Stimulated activated naive CD4-positive, alpha-beta T cell (primary cell): ENCODE measurements around the gene LY6G6C.
"Not testable (repeated sequence)": the region's sequence is repeated elsewhere in the genome, so short reads cannot be mapped to it uniquely, and the experiment has no call there.

Source experiments
- DNase-seq, 6 experiments: peaks; one replicate each; lab custom pipeline; 2025; lab: John Stamatoyannopoulos, UW

Gene LY6G6C

DNA sequence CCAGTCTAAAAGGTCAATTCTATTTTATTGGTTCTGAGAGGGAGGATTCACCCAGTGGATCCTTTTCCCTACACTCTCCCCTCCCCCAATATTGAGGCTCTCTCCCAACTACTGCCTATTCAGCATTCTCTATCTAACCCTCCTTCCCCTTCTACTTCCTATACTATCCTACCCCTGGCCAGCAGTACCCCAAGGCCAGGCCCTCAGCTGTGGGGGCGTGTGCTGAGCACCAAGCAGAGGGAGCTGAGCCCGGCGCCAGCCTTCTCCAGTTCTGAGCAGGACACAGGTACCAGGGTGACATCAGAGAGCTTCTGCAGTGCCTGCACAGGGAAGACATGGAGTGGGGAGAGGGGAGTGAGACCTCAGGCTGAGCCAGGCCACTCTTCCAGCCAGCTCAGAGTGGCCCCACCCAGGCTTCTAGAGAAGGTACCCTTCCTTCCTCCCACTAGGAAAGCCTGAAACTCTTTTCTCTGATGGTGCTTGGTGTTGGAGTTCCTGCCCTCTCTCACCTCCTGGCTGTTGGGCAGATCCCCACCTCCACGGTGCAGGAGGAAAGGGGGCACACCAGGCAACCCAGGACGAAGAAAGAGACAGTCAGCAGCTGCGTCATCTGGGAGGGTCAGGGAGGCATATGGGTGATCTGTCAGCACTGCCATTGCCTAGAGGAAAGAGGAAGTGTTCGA, 5.6 kb upstream of the LY6G6C start:
- no peak for DNase-seq

DNA sequence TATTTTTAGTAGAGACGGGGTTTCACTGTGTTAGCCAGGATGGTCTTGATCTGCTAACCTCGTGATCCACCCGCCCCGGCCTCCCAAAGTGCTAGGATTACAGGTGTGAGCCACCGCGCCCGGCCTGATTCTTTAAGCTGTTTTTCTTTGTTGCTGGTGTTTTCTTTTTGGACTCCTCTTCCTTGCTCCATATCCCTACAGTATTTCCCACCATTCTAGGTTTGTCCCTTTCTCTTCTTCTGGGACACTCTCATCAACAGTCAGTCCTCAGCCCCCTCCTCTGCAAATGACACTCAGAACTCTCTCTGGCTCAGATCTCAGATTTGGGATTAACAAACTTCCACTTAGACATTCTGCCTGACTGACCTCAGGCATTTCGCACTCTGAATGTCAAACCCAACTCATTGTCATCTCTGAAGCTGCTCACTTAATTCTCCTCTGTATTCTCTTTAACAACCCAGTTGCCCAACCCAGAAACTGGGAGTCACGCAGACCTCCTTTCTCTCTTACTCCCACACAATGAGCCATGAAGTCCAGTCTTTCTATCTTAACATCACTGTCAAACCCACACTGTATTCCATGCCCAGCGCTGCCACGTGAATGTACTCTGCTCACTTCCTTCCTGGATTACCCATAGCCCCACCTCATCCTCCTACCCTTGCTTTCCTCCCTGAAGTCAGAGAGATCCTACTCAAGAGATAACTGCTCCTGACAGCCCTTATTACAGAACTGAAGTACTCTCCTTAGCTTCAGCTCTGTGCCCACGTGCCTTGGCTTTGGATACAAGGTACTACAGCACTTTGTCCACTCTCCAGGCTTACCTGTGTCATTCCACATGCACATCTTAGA, 4.2 kb upstream of the LY6G6C start:
- DNase-seq, result no peak

DNA sequence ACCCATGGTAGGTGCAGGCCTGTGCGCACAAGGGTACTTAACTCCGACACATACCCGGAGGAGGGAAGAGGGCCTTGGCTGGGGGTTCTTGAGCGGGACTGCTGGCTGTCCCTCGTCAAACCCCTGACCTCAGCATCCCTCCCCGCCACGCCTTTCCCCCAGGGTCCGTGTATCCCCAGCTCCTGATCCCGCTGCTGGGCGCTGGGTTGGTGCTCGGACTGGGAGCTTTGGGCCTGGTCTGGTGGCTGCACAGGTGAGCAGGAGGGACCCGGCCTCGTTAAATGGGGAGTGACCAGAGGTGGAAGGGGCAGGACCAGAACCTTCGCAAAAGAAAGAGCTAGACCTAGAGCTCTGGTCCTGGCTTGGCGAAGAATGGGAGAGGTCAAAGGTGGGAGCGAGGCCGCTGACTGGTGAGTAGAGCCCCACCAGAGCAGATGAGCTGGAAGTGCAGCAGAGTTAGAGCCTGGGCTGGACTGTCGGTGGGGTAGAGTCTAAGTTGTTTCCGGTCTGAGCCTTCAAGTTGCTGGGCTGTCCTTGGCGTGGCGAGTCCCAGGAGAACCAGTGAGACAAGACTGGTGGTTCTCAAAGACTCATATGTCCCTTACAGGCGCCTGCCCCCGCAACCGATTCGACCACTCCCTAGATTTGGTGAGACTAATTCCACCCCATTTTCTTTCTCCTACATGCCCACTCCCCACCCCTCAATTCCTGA, 2.6 kb upstream of the LY6G6C start:
- no peak for DNase-seq

DNA sequence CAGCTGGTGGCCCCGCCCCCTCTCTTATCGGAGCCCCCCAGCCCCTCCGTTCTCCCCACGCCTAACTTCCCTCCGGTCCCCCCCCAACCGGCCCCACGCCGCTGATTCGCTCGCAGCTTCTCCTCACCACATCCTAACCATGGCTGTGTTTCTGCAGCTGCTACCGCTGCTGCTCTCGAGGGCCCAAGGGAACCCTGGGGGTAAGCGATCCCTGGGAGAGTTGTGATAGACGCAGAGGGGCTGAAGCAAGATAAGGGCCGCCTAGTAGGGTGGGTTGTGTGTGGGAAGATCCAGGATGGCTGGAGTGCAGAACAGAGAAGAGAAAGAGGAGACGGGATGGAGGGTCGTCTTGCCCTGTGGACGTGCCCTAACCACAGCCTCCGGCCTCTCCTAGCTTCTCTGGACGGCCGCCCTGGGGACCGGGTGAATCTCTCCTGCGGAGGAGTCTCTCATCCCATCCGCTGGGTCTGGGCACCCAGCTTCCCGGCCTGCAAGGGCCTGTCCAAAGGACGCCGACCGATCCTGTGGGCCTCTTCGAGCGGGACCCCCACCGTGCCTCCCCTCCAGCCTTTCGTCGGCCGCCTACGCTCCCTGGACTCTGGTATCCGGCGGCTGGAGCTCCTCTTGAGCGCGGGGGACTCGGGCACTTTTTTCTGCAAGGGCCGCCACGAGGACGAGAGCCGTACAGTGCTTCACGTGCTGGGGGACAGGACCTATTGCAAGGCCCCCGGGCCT, 1.9 kb upstream of the LY6G6C start, which contains the start of gene MPIG6B:
Gene MPIG6B (plus strand): TSS at position 129 of the 735 bp plus-strand sequence. CDS start 11 bp downstream, at position 140.
- DNase-seq, result no peak

DNA sequence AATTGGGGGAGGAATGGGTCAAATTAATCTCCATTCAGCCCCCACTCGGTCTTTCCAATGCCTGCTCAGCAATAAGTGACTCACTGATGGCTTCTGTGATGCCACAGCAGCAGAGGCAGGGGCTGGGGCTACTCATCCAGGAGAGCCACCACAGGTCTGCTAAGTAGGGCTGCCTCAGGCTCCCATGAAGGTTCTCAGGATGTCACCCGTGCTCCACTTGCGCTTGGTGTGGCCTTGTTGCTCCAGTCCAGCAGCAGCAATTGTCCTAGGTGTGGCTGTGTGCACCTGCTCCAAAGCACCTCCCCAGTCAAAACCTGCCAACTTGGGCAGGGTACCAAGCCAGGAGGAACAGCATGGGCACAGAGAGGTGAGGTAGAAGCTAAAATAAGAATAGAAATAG, 627 bp upstream of the LY6G6C start:
- DNase-seq, result no peak

DNA sequence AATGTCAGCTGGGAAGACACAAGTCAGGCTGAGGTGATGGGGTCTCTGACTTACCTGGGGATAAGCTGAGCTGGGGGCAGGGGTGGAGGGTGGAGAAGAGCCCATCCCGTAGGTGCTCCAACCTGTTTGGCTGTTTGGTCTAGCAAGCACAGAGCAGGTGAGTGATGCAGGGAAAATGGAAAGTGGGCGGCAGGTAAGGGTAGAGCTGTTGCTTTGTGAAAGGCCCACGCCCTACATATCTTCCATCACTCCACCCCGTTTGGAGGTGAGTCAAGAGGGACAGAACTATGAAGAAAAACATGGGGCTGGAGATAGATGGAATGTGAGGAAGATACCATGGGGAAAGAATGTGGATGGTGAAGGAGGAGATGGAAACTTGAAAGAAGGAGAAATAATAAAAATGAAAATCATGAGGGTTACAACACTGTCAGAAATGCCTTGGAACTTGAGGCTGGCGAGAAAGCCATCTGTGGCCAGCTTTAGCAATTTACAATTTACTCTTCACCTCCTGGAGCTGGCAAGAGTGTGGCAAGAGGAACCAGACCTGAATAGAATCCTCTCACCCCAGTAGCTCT, 1.3 kb downstream of the LY6G6C start:
- DNase-seq, result no peak

DNA sequence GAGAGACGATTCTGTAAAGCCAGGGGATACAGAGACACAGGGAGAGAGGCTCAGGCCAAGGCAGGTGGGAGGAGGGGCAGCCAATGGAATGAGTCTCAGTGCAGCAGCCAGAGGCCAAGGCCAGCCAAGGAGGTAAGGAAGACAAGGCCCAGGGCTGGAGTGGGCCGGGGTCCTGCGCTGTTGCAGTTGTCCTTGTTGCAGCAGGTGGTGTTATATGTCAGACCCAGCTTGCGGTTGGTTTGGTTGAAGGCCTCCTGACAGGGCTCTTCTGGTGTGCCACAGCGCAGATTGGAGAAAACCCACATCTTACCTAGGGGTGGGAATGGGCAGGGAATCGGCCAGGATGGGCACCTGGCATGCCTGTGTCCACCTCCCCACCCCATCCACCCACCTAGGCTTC, 2.5 kb downstream of the LY6G6C start:
- DNase-seq, result no peak

DNA sequence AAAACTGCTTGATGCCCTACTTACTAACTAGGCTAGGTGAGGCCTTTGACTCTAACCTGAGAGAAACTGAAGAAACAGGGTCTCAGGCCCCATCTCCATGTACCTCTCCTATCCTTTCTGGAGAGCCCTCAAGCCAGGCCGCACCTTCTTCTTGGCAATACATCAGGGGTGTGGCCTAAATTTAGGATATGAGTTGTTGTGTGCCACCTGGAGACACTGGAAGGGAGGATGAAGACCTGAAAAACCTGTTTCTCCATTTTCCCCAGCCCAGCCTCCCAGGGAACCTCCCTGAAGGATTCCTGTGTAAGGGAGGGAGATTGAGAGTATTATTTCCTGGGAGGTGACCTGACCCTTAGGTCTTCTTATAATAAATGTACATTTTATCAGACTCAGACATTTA, 3.3 kb downstream of the LY6G6C start:
- DNase-seq, result no peak

DNA sequence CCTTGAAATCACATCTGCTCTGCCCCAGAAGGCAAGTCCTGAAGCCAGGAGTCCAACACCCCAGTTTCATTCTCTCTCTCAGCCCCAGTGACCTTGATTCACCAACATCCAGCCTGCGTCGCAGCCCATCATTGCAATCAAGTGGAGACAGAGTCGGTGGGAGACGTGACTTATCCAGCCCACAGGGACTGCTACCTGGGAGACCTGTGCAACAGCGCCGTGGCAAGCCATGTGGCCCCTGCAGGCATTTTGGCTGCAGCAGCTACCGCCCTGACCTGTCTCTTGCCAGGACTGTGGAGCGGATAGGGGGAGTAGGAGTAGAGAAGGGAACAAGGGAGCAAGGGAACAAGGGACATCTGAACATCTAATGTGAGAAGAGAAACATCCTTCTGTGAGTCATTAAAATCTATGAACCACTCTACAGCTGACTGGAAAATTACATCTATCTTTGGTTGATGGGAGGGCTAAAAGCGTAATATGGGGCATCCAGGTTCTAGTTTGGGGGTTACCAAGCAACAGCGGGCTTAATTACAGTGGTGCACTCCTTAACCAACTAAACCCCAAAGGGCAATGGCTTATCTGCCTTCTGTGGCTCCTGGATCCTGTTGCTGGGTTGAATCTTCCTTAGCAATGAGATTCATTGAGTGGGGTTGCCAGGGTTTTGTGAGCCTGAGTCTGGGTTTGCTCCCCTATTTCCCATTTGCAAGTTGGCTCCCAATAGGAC, 3.9 kb downstream of the LY6G6C start:
- no peak for DNase-seq

DNA sequence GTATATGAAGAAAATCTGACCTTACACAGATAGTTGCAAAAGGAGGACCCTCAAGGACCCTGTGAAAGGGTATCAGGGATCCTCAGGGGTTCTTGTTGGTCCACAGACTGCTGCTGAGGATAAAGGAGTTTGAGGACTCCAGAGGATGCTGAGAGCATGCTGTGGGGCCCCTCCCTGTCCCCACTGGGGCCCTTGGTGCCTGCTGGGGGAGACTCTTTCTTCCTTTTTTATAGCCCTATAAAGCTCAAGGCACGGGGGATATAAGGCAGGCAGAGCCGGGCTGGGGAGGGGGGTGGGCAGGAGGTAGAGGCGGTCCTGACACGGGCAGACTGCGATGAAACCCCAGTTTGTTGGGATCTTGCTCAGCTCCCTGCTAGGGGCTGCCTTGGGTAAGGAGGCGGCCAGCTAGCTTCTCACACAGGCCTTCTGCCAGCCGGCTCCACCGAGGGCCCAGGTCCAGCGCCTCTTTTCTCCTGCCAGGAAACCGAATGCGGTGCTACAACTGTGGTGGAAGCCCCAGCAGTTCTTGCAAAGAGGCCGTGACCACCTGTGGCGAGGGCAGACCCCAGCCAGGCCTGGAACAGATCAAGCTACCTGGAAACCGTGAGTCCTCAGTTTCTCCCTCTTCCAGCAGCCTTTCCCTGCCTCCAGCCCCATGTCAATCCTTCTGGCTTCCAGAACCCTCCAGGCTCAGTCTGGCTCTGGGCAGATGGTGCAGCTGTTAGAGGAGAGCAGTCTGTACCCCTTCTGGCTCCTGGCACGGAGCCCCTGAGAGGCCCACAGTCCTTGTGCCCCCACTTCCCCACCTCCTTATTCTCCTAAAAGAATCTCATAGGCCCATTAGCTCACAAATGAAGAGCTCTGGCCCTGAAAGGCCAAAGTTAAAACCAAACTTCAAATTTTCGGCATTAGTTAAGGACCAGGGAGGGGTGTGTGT, 6.3 kb downstream of the LY6G6C start, which contains the start of gene LY6G6D:
Gene LY6G6D (plus strand): TSS at position 327 of the 937 bp plus-strand sequence. CDS start 8 bp downstream, at position 335.
- DNase-seq, result no peak

DNA sequence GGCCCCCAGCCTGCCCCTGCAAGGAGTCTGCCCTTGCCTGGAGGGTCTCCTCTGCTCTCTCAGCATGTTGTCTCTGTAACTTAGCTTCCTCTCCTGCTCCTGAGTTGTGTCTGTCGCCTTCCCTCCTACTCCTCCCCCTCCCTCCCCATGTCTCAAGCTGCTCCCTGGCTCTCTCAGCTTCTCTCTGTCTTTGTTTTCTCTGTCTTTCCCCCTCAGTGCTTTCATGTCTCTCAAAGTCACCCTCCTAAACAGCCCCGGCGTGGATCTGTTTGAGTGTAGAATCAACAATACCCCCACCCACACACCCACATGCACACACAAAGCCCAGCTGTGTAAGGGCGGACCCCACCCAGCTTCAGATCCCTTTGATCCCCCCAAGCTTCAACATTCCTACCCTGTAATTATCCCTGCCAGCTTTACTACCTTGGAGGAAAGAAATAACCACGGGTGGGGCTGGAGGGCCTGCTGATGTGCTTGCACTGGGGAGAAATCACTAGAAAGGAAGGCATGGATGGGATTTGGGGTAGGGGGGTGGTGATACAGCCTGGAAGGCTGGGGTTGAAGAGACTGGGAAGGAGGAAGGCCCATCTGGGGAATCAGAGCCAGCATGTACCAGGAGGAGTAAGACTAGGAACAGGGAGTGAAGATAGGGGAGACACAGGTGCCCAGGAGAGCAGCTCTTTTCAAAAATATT, 7.4 kb downstream of the LY6G6C start:
- no peak for DNase-seq

DNA sequence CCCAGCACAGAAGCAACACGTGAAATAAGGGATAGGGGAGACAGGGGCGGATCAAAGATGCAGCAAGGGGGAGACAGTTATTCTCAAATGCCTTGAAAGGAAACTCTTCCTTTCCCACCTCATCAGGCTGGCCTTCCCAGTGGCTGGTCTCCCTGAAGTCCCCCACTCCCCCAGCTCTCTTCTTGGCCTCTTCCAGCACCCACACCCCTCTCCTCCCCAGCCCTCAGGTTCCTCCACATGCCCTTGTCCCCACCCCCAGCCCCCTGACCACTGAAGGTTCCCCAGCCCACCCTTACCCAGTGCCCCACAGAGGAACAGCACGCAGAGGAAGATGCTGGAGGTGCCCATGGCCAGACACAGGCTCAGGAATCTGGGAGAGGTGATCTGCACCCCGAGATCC, 8.1 kb downstream of the LY6G6C start:
- no peak for DNase-seq

DNA sequence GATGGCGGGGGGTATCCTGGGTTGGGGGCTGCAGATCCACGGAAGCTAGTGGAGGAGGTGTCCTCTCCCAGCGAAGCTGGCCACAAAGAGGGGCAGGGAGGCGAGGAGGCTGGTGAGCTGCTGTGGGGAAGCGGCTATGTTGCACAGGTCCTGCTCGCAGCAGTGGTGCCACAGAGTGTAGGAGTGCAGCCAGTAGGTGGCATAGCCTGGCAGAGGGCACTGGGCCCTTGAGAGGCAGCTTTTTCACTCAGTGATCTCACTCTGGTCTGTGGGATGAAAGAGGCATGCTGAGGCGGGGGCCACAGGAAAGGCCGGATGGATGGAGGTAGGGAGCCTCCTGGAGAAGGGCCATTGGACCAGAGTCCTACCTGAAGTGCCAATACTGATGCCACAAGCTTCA, 9.2 kb downstream of the LY6G6C start:
- peak in 2 of 6 experiments; percentile 12 to 17 for DNase-seq

DNA sequence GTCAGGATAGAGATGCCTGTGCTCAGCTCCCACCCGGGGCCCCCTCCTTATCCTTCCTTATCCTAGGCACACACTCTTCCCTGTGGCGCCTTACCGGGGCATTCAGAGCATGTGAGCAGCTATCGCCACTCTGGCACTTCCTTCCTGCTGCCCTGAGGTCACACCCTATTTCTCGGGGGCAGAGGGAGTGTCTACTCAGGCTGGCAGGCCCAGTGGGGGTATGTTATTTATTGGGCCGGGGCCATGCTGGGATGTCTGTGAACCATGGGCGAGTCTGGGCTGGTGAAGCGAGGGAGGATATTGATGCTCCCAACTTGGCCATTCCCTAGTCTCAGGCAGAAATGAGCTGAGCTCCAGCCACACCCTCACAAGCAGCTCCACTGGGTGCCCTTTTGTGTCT, 10.3 kb downstream of the LY6G6C start:
- DNase-seq, result no peak

DNA sequence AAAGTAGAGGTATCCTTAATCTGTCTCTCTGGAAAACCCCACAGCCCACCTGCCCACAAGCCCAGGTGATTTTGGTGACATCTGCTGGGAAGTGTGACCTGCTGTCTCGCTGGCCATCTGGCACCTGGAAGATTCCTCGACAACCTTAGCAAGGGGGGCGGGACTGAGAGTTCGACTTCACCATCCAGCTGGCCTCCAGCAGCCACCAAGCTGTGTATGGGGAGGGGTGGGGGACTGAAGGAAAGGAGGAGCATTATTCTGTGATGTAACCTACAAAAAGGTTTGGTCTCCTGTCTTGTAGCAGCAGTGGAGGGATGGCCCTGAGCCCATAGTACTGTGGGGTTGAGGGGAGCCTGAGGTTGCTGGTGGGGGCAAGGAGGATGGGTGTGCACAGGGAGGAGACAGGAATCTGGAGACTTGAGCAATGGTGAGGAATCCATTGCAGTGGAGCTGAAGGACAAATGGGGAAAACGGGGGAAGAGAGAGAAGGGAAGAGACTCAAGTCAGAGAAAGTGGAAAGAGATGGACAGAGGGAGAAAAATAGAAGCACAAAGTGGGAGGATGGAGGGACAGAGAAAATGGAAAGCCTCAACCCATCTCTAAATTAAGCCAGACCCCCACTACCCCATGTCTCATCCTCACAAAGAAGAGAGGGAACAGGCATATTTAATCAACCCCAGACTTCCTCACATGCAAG, 10.9 kb downstream of the LY6G6C start:
- DNase-seq, result no peak

DNA sequence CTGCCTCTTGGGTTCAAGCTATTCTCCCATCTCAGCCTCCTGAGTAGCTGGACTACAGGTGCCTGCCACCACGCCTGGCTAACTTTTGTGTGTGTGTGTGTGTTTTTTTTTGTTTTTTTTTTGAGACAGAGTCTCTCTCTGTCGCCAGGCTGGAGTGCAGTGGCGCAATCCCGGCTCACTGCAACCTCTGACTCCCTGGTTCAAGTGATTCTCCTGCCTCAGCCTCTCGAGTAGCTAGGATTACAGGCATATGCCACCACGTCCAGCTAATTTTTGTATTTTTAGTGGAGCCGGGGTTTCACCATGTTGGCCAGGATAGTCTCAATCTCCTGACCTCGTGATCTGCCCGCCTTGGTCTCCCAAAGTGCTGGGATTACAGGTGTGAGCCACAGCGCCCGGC, 12.4 kb downstream of the LY6G6C start:
- DNase-seq, result not testable (repeated sequence)

DNA sequence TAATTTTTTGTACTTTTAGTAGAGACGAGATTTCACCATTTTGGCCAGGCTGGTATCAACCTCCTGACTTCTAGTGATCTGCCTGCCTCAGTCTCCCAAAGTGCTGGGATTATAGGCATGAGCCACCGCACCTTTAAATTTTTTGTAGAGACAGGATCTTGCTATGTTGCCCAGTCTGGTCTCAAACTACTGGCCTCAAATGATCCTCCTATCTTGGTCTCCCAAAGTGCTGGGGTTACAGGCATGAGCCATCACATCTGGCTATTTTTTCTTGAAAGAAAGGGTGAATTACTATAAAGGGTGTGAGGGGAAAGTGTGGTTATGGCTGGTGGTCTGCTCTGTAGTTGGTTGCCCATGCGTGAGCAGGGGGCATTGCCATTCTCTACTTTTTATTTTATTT, 13.3 kb downstream of the LY6G6C start:
- no peak for DNase-seq

DNA sequence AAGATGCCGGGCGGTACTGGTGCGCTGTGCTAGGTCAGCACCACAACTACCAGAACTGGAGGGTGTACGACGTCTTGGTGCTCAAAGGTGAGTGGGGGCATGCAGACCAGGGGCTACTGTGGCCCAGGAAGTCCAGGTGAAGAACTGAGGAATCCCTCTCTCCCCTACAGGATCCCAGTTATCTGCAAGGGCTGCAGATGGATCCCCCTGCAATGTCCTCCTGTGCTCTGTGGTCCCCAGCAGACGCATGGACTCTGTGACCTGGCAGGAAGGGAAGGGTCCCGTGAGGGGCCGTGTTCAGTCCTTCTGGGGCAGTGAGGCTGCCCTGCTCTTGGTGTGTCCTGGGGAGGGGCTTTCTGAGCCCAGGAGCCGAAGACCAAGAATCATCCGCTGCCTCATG, 13.8 kb downstream of the LY6G6C start:
- DNase-seq, result no peak

DNA sequence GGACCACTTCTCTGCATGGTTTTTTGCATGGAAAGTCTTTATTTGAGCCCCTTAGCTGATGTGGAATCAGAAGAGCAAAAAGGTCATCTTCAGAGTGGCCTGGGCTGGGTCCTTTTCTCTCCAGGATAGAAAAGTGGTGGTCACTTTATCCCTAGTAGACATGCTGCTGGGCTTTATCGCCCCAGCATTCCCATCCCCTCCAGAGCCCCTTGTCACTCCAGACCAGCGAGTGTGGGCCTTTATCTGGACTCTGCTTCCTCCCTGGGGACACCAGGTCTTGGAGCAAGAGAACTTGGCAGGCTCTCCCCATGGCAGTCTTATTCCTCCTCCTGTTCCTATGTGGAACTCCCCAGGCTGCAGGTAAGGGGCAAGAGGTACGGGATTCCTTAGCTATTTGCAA, 14.9 kb downstream of the LY6G6C start, which contains the start of gene LY6G6F:
Gene LY6G6F (plus strand): TSS at position 268 of the 400 bp plus-strand sequence. CDS start 41 bp downstream, at position 309.
- no peak for DNase-seq
